Activated naive CD4-positive, alpha-beta T cell (primary cell): ENCODE data around the gene GIGYF2.
A peak's percentile ranks its signal among the peaks of the same experiment; 100 is the strongest.
"Not testable (repeated sequence)": the region's sequence is repeated elsewhere in the genome, so short reads cannot be mapped to it uniquely, and the experiment has no call there.

Experiments
- DNase-seq, 4 experiments: peaks; one replicate each; lab custom pipeline; 2025; lab: John Stamatoyannopoulos, UW

The GIGYF2 gene

GRCh38 chr2:232816657-232817056 is 119.5 kb downstream of the GIGYF2 start:
- no peak for DNase-seq

GRCh38 chr2:232817756-232818155 is 120.6 kb downstream of the GIGYF2 start:
- no peak for DNase-seq

- DNase-seq, result no peak
These were observed 132.9 kb downstream of the GIGYF2 start for GRCh38 chr2:232829988-232830387.

GRCh38 chr2:232831496-232831895 is 134.4 kb downstream of the GIGYF2 start:
- DNase-seq, result no peak

- DNase-seq, result no peak
These were observed 136.7 kb downstream of the GIGYF2 start for GRCh38 chr2:232833830-232834229.

GRCh38 chr2:232835687-232836208 is 138.6 kb downstream of the GIGYF2 start:
- DNase-seq, result no peak

GRCh38 chr2:232836934-232837333 is 139.8 kb downstream of the GIGYF2 start:
- no peak for DNase-seq

- peak in 2 of 4 experiments; percentile 14 to 25 for DNase-seq
These were observed 141.3 kb downstream of the GIGYF2 start for GRCh38 chr2:232838406-232838874.

- DNase-seq, result no peak
These were observed 142.4 kb downstream of the GIGYF2 start for GRCh38 chr2:232839411-232840079.

- DNase-seq, result no peak
These were observed 145.6 kb downstream of the GIGYF2 start for GRCh38 chr2:232842689-232843088.

- no peak for DNase-seq
These were observed 146.7 kb downstream of the GIGYF2 start for GRCh38 chr2:232843834-232844233.

GRCh38 chr2:232846055-232846454 is 148.9 kb downstream of the GIGYF2 start:
- no peak for DNase-seq

GRCh38 chr2:232850039-232850438 is 152.9 kb downstream of the GIGYF2 start:
- DNase-seq, result no peak

GRCh38 chr2:232852081-232852480 is 154.9 kb downstream of the GIGYF2 start:
- not testable (repeated sequence) for DNase-seq

- DNase-seq, result no peak
These were observed 155.5 kb downstream of the GIGYF2 start for GRCh38 chr2:232852676-232853075.

GRCh38 chr2:232854082-232854481 is 157.0 kb downstream of the GIGYF2 start:
- no peak for DNase-seq

- no peak for DNase-seq
These were observed 160.0 kb downstream of the GIGYF2 start for GRCh38 chr2:232857158-232857563.

GRCh38 chr2:232859385-232859916 is 162.3 kb downstream of the GIGYF2 start:
- DNase-seq, result no peak

GRCh38 chr2:232860593-232861241 is 163.6 kb downstream of the GIGYF2 start:
- no peak for DNase-seq

GRCh38 chr2:232861353-232861752 is 164.2 kb downstream of the GIGYF2 start:
- DNase-seq, result no peak

GRCh38 chr2:232863996-232864395 is 166.9 kb downstream of the GIGYF2 start:
- DNase-seq, result no peak

GRCh38 chr2:232865165-232865564 is 168.0 kb downstream of the GIGYF2 start:
- no peak for DNase-seq

- no peak for DNase-seq
These were observed 169.0 kb downstream of the GIGYF2 start for GRCh38 chr2:232866104-232866503.
